GM12878 (cell line): ENCODE data around the gene BRD9.

Experiments
- CTCF ChIP-seq, 3 experiments: IDR thresholded peaks in 2 of 3; conservative IDR thresholded peaks in 1 of 3; 2 replicates each; pipeline ENCODE4 v1.5.1; 2011; ENCODE audit warnings: low read depth in 3 of 3, low read length in 3 of 3, mild to moderate bottlenecking in 3 of 3, control low read depth in 2 of 3, moderate library complexity in 2 of 3, inconsistent platforms in 1 of 3, mixed read lengths in 1 of 3; ENCODE audit not compliant: control insufficient read depth in 2 of 3, insufficient read depth in 1 of 3; ENCODE audit errors: extremely low read depth in 1 of 3
- ESRRA ChIP-seq: IDR thresholded peaks from 2 replicates; pipeline ENCODE4 v1.6.1; 2012; ENCODE audit warnings: mild to moderate bottlenecking, low read length, improper control_type of control experiment
- FOS ChIP-seq: IDR thresholded peaks from 3 replicates; pipeline ENCODE4 v1.6.1; 2011; ENCODE audit warnings: borderline replicate concordance; ENCODE audit not compliant: insufficient read length; ENCODE audit errors: extremely low read depth
- HDAC6 ChIP-seq: fragments of 200-600 bp; sonication (generic); IDR thresholded peaks from one replicate; pipeline ENCODE4 v1.8.0; 2017; ENCODE audit warnings: antibody characterized with exemption; ENCODE audit not compliant: unreplicated experiment
- MLLT1 ChIP-seq: fragments of 450-650 bp; IDR thresholded peaks from 2 replicates; pipeline ENCODE4 v1.6.1; 2016; ENCODE audit warnings: mild to moderate bottlenecking
- MXI1 ChIP-seq: fragments of 150-350 bp; IDR thresholded peaks from 2 replicates; pipeline ENCODE4 v1.6.1; 2011; ENCODE audit warnings: low read depth, mild to moderate bottlenecking, inconsistent platforms, low read length, improper control_type of control experiment
- RCOR1 ChIP-seq: conservative IDR thresholded peaks from 2 replicates; pipeline ENCODE4 v1.6.1; 2012; ENCODE audit warnings: low read depth, low read length, improper control_type of control experiment
- RELB ChIP-seq: fragments of 450-650 bp; IDR thresholded peaks from 2 replicates; pipeline ENCODE4 v1.6.1; 2017; ENCODE audit warnings: low read depth, mild to moderate bottlenecking, moderate library complexity
- USF2 ChIP-seq: IDR thresholded peaks from 2 replicates; pipeline ENCODE4 v1.6.1; 2011; ENCODE audit warnings: low read depth, low read length, improper control_type of control experiment, borderline replicate concordance

- TF ChIP-seq FOS = no peak
- no peak for TF ChIP-seq ESRRA
- TF ChIP-seq CTCF (IDR thresholded peaks at IDR 0.05 in 2 of 3, conservative IDR thresholded peaks at IDR 0.05 in 1 of 3; ENCODE audit: control insufficient read depth in 2 of 3, extremely low read depth in 1 of 3, insufficient read depth in 1 of 3, low read depth in 3 of 3, low read length in 3 of 3) = no peak
- TF ChIP-seq HDAC6 = no peak
- no peak for TF ChIP-seq RCOR1
- no peak for TF ChIP-seq RELB
- no peak for TF ChIP-seq MLLT1
- no peak for TF ChIP-seq MXI1
- TF ChIP-seq USF2 = no peak
Observed at GRCh38 chr5:865168-865521, 27.5 kb downstream of the BRD9 start.
